ENCODE results near the gene ATG9A. TPM values are rescaled to one million over a fixed set of nuclear protein-coding genes. Genes with fewer than 3 reads are reported as not detected.

The ATG9A gene
- total RNA-seq, 1 donor from 2014 or later, result 78.2 TPM

GRCh38 chr2:219175486-219175885 is 54.0 kb downstream of the ATG9A start:
- no peaks in the 10 kb centered on the region for H3K27me3 ChIP-seq (ENCODE audit: low read depth)
- peaks cover 44% of the 10 kb centered on the region for H3K36me3 ChIP-seq
- H3K9me3 ChIP-seq (replicated peaks), result no peaks in the 10 kb centered on the region
- peak overlapping the region; percentile 88 for H3K4me3 ChIP-seq
- intact Hi-C loops (cut with micrococcal nuclease), result no loop called here
- H3K27ac ChIP-seq (replicated peaks), result peak overlapping the region; percentile 99
- DNase-seq, result no peak
- H3K4me1 ChIP-seq, result peaks cover 70% of the 10 kb centered on the region
- TF ChIP-seq CTCF (IDR thresholded peaks at IDR 0.05; ENCODE audit: borderline replicate concordance), result no peak

GRCh38 chr2:219174801-219175200 is 54.6 kb downstream of the ATG9A start:
- Histone ChIP-seq H3K36me3 (peaks cover 37% of the 10 kb centered on the region), H3K27me3 (ENCODE audit: low read depth) (no peaks in the 10 kb centered on the region), H3K4me3 (no peak overlapping the region), H3K9me3 (replicated peaks) (no peaks in the 10 kb centered on the region), H3K27ac (replicated peaks) (no peak overlapping the region), H3K4me1 (peaks cover 70% of the 10 kb centered on the region)
- TF ChIP-seq CTCF (IDR thresholded peaks at IDR 0.05; ENCODE audit: borderline replicate concordance), result no peak
- intact Hi-C loops (cut with micrococcal nuclease), result loop anchor here (5.0 kb wide), 1 partner anchor 122 kb away; no protein-coding TSS in a partner anchor
- no peak for DNase-seq

GRCh38 chr2:219174146-219174545 is 55.3 kb downstream of the ATG9A start:
- no peaks in the 10 kb centered on the region for H3K27me3 ChIP-seq (ENCODE audit: low read depth)
- H3K4me1 ChIP-seq, result peaks cover 63% of the 10 kb centered on the region
- intact Hi-C loops (cut with micrococcal nuclease), result loop anchor here (5.0 kb wide), 1 partner anchor 123 kb away; no protein-coding TSS in a partner anchor
- peaks cover 34% of the 10 kb centered on the region for H3K36me3 ChIP-seq
- no peak overlapping the region for H3K27ac ChIP-seq (replicated peaks)
- no peaks in the 10 kb centered on the region for H3K9me3 ChIP-seq (replicated peaks)
- no peak for DNase-seq
- no peak for TF ChIP-seq CTCF (IDR thresholded peaks at IDR 0.05; ENCODE audit: borderline replicate concordance)
- H3K4me3 ChIP-seq, result no peak overlapping the region

- Histone ChIP-seq H3K4me1 (peaks cover 53% of the 10 kb centered on the region), H3K27me3 (ENCODE audit: low read depth) (no peaks in the 10 kb centered on the region), H3K9me3 (replicated peaks) (no peaks in the 10 kb centered on the region), H3K27ac (replicated peaks) (no peak overlapping the region), H3K4me3 (no peak overlapping the region), H3K36me3 (peaks cover 34% of the 10 kb centered on the region)
- intact Hi-C loops (cut with micrococcal nuclease), result loop anchor here (5.0 kb wide), 1 partner anchor 124 kb away; no protein-coding TSS in a partner anchor
- TF ChIP-seq CTCF (IDR thresholded peaks at IDR 0.05; ENCODE audit: borderline replicate concordance), result no peak
- DNase-seq, result no peak
These were observed 56.3 kb downstream of the ATG9A start for GRCh38 chr2:219173176-219173575.

- Histone ChIP-seq H3K27ac (replicated peaks) (peak overlapping the region; percentile 63), H3K36me3 (peaks cover 34% of the 10 kb centered on the region), H3K9me3 (replicated peaks) (no peaks in the 10 kb centered on the region), H3K4me3 (no peak overlapping the region), H3K4me1 (peaks cover 49% of the 10 kb centered on the region), H3K27me3 (ENCODE audit: low read depth) (no peaks in the 10 kb centered on the region)
- no peak for TF ChIP-seq CTCF (IDR thresholded peaks at IDR 0.05; ENCODE audit: borderline replicate concordance)
- intact Hi-C loops (cut with micrococcal nuclease), result loop anchor here (5.0 kb wide), 1 partner anchor 125 kb away; no protein-coding TSS in a partner anchor
- DNase-seq, result no peak
These were observed 56.9 kb downstream of the ATG9A start for GRCh38 chr2:219172231-219173154.
